H9 (cell line): ENCODE measurements around the gene NR2F2. TPM values are rescaled to one million over a fixed set of nuclear protein-coding genes. Genes with fewer than 3 reads are reported as not detected.

Experiments used
- DNase-seq: peaks from one replicate; pipeline ENCODE4 v3.0.0-alpha.2; 2017
- H2AFZ ChIP-seq: one replicate; pipeline ENCODE4 v1.6.1; 2013; ENCODE audit warnings: mild to moderate bottlenecking, low read length, control low read depth, moderate library complexity
- H2AK5ac ChIP-seq: 2 replicates; pipeline ENCODE4 v1.6.1; 2013; ENCODE audit warnings: low read length, control low read depth, mixed read lengths; ENCODE audit not compliant: insufficient read length
- H2BK120ac ChIP-seq: one replicate; pipeline ENCODE4 v1.6.1; 2013; ENCODE audit warnings: low read depth, mild to moderate bottlenecking, low read length, control low read depth, inconsistent platforms; ENCODE audit not compliant: poor library complexity, severe bottlenecking
- H2BK12ac ChIP-seq: 2 replicates; pipeline ENCODE4 v1.6.1; 2013; ENCODE audit warnings: low read length, control low read depth, mixed read lengths, low read depth; ENCODE audit not compliant: insufficient read length
- H2BK15ac ChIP-seq: 2 replicates; pipeline ENCODE4 v1.6.1; 2013; ENCODE audit warnings: low read depth, low read length, control low read depth
- H2BK20ac ChIP-seq: one replicate; pipeline ENCODE4 v1.6.1; 2013; ENCODE audit warnings: low read depth, mild to moderate bottlenecking, low read length, control low read depth, inconsistent platforms; ENCODE audit not compliant: poor library complexity, severe bottlenecking
- H2BK5ac ChIP-seq: 2 replicates; pipeline ENCODE4 v1.6.1; 2013; ENCODE audit warnings: low read length, control low read depth, mixed read lengths; ENCODE audit not compliant: insufficient read length
- H3K14ac ChIP-seq: 2 replicates; pipeline ENCODE4 v1.6.1; 2013; ENCODE audit warnings: low read length, control low read depth; ENCODE audit not compliant: insufficient read depth
- H3K18ac ChIP-seq: 2 replicates; pipeline ENCODE4 v1.6.1; 2013; ENCODE audit warnings: low read depth, mild to moderate bottlenecking, mixed read lengths, low read length, control low read depth; ENCODE audit not compliant: insufficient read length
- H3K23ac ChIP-seq: 2 replicates; pipeline ENCODE4 v1.6.1; 2013; ENCODE audit warnings: low read length, control low read depth, mixed read lengths, low read depth; ENCODE audit not compliant: insufficient read length
- H3K23me2 ChIP-seq: 2 replicates; pipeline ENCODE4 v1.6.1; 2013; ENCODE audit warnings: low read depth, mild to moderate bottlenecking, mixed read lengths, low read length, control low read depth; ENCODE audit not compliant: insufficient read length, poor library complexity, severe bottlenecking
- H3K27ac ChIP-seq: 2 replicates; pipeline ENCODE4 v1.5.1; 2013; ENCODE audit warnings: low read length, control low read depth, mixed read lengths, low read depth; ENCODE audit not compliant: insufficient read length
- H3K27me3 ChIP-seq: 2 replicates; pipeline ENCODE4 v1.6.1; 2013; ENCODE audit warnings: low read length, control low read depth, inconsistent platforms; ENCODE audit not compliant: insufficient read depth
- H3K4ac ChIP-seq: 2 replicates; pipeline ENCODE4 v1.6.1; 2013; ENCODE audit warnings: low read depth, mild to moderate bottlenecking, control low read depth, inconsistent platforms, low read length, moderate library complexity
- H3K4me1 ChIP-seq: 2 replicates; pipeline ENCODE4 v1.6.1; 2013; ENCODE audit warnings: low read length, control low read depth, inconsistent platforms; ENCODE audit not compliant: insufficient read depth
- H3K4me2 ChIP-seq: 2 replicates; pipeline ENCODE4 v1.6.1; 2013; ENCODE audit warnings: low read length, control low read depth, mixed read lengths; ENCODE audit not compliant: insufficient read length, insufficient read depth
- H3K56ac ChIP-seq: 2 replicates; pipeline ENCODE4 v1.6.1; 2013; ENCODE audit warnings: low read depth, mild to moderate bottlenecking, mixed read lengths, low read length, control low read depth; ENCODE audit not compliant: insufficient read length
- H3K79me1 ChIP-seq: 2 replicates; pipeline ENCODE4 v1.6.1; 2013; ENCODE audit warnings: low read depth, mild to moderate bottlenecking, moderate library complexity, low read length, control low read depth, inconsistent platforms; ENCODE audit not compliant: insufficient read depth, poor library complexity, severe bottlenecking
- H3K79me2 ChIP-seq: 2 replicates; pipeline ENCODE4 v1.6.1; 2013; ENCODE audit warnings: low read length, control low read depth, inconsistent platforms; ENCODE audit not compliant: insufficient read depth
- H3K9ac ChIP-seq: 2 replicates; pipeline ENCODE4 v1.6.1; 2013; ENCODE audit warnings: low read length, control low read depth, mixed read lengths; ENCODE audit not compliant: insufficient read length; ENCODE audit errors: extremely low read depth
- H3K9me3 ChIP-seq: one replicate; pipeline ENCODE4 v1.6.1; 2013; ENCODE audit warnings: low read depth, low read length, inconsistent platforms; ENCODE audit not compliant: control insufficient read depth
- H3T11ph ChIP-seq: one replicate; pipeline ENCODE4 v1.6.1; 2013; ENCODE audit warnings: mild to moderate bottlenecking, low read length, control low read depth, inconsistent platforms
- H4K20me1 ChIP-seq: one replicate; pipeline ENCODE4 v1.6.1; 2013; ENCODE audit not compliant: control insufficient read depth, insufficient read length, insufficient read depth
- H4K5ac ChIP-seq: 2 replicates; pipeline ENCODE4 v1.6.1; 2013; ENCODE audit warnings: low read depth, mild to moderate bottlenecking, mixed read lengths, low read length, control low read depth; ENCODE audit not compliant: insufficient read length
- H4K8ac ChIP-seq: replicated peaks from 2 replicates; pipeline ENCODE4 v1.6.1; 2013; ENCODE audit warnings: low read length, control low read depth, mixed read lengths, low read depth; ENCODE audit not compliant: insufficient read length
- H4K91ac ChIP-seq: 2 replicates; pipeline ENCODE4 v1.6.1; 2013; ENCODE audit warnings: low read depth, mild to moderate bottlenecking, moderate library complexity, mixed read lengths, low read length, control low read depth; ENCODE audit not compliant: insufficient read length
- H3K27ac Mint-ChIP-seq, 3 experiments: 2 replicates in 2 of 3; 3 replicates in 1 of 3; pipeline ENCODE4 v1.8.0; 2020 to 2021; ENCODE audit warnings: mixed read lengths in 3 of 3, mild to moderate bottlenecking in 1 of 3, moderate library complexity in 1 of 3
- H3K27me3 Mint-ChIP-seq: 2 replicates; pipeline ENCODE4 v1.8.0; 2021; ENCODE audit warnings: low read depth, mild to moderate bottlenecking, moderate library complexity, mixed read lengths
- H3K36me3 Mint-ChIP-seq, 3 experiments: 2 replicates in 2 of 3; 3 replicates in 1 of 3; pipeline ENCODE4 v1.8.0; 2020 to 2021; ENCODE audit warnings: low read depth in 3 of 3, mixed read lengths in 3 of 3; ENCODE audit not compliant: insufficient read depth in 1 of 3
- H3K4me1 Mint-ChIP-seq, 2 experiments: 2 replicates each; pipeline ENCODE4 v1.8.0; 2020; ENCODE audit warnings: mixed read lengths in 2 of 2
- H3K4me3 Mint-ChIP-seq, 2 experiments: 2 replicates in 1 of 2; 3 replicates in 1 of 2; pipeline ENCODE4 v1.8.0; 2020 to 2021; ENCODE audit warnings: mild to moderate bottlenecking in 2 of 2, mixed read lengths in 2 of 2, moderate library complexity in 1 of 2
- H3K9me3 Mint-ChIP-seq, 2 experiments: 2 replicates in 1 of 2; 3 replicates in 1 of 2; pipeline ENCODE4 v1.8.0; 2020; ENCODE audit warnings: mild to moderate bottlenecking in 2 of 2, mixed read lengths in 2 of 2, moderate library complexity in 1 of 2
- CTCF ChIP-seq: fragments of 200-600 bp; sonication (generic); conservative IDR thresholded peaks from 3 replicates; pipeline ENCODE4 v1.8.0; 2021; ENCODE audit warnings: antibody characterized with exemption, mild to moderate bottlenecking
- WGBS: extraction: QIAGEN DNeasy Blood & Tissue Kit; methylation state at CpG from one replicate; pipeline ENCODE4 v1.1.7; 2013; ENCODE audit warnings: missing lambda C conversion rate, low lambda C conversion rate, mixed read lengths; ENCODE audit not compliant: insufficient read length; ENCODE audit errors: extremely low coverage; 5-methylcytosine and 5-hydroxymethylcytosine counted together
- total RNA-seq: library from RNA; stranded (reverse); gene quantifications from 2 replicates; pipeline ENCODE4 v1.2.1, GENCODE V29; 2021

Gene NR2F2
- total RNA-seq, 1 experiment from 2014 or later = 0.24 TPM

- no peak overlapping the region for H3K14ac ChIP-seq
- H3K9me3 ChIP-seq = no peaks in the 10 kb centered on the region
- no peak overlapping the region for H3K4me2 ChIP-seq
- no peaks in the 10 kb centered on the region for H3K79me2 ChIP-seq
- H3K4me1 Mint-ChIP-seq = peaks cover 15 to 16% of the 10 kb centered on the region in 2 experiments
- peaks cover 86% of the 10 kb centered on the region for H3K27me3 Mint-ChIP-seq
- H2BK12ac ChIP-seq = no peak overlapping the region
- DNase-seq = no peak
- H3K4ac ChIP-seq = no peak overlapping the region
- no peak overlapping the region for H4K5ac ChIP-seq
- no CpG with 5 or more reads among the region's 1 CpG for WGBS
- H2BK5ac ChIP-seq = no peak overlapping the region
- H2AFZ ChIP-seq = no peak overlapping the region
- H2AK5ac ChIP-seq = no peak overlapping the region
- H2BK120ac ChIP-seq = no peak overlapping the region
- H4K91ac ChIP-seq = no peak overlapping the region
- H3K36me3 Mint-ChIP-seq = no peaks in the 10 kb centered on the region; a peak in 1 of 7 replicates
- no peak overlapping the region for H2BK15ac ChIP-seq
- no peak overlapping the region for H2BK20ac ChIP-seq
- no peak overlapping the region for H3T11ph ChIP-seq
- no peak for TF ChIP-seq CTCF
- H3K18ac ChIP-seq = no peak overlapping the region
- no peak overlapping the region for H3K23ac ChIP-seq
- H3K9me3 Mint-ChIP-seq = no peaks in the 10 kb centered on the region
- H4K20me1 ChIP-seq = no peaks in the 10 kb centered on the region
- no peak overlapping the region for H3K56ac ChIP-seq
- no peak overlapping the region for H3K27ac Mint-ChIP-seq
- H3K79me1 ChIP-seq = no peaks in the 10 kb centered on the region
- peaks cover 6% of the 10 kb centered on the region; the same call in 1 of the 2 replicates for H3K4me1 ChIP-seq
- H3K4me3 Mint-ChIP-seq = no peak overlapping the region
- no peak overlapping the region for H3K9ac ChIP-seq
- H4K8ac ChIP-seq = no peak overlapping the region
- H3K27ac ChIP-seq = no peak overlapping the region
- no peaks in the 10 kb centered on the region for H3K27me3 ChIP-seq
- H3K23me2 ChIP-seq = no peaks in the 10 kb centered on the region
These were observed 58.2 kb downstream of the NR2F2 start for GRCh38 chr15:96388673-96389072.
